HG03520 (cell line): ENCODE data around the gene VRK3.
A peak's percentile ranks its signal among the peaks of the same experiment; 100 is the strongest.

Experiments
- ATAC-seq: cut with Tn5 transposase; IDR thresholded peaks from one replicate; pipeline ENCODE4 v1.9.1; 2021; ENCODE audit warnings: mild to moderate bottlenecking, moderate library complexity; ENCODE audit not compliant: unreplicated experiment

Gene VRK3

GRCh38 chr19:50030937-50031336 lies 5.8 kb upstream of the VRK3 start:
- no peak for ATAC-seq

GRCh38 chr19:50030225-50030624 lies 5.1 kb upstream of the VRK3 start:
- ATAC-seq, result no peak

GRCh38 chr19:50026550-50026906 lies 1.4 kb upstream of the VRK3 start:
- ATAC-seq, result no peak

- peak; percentile 56 for ATAC-seq
Observed at GRCh38 chr19:50025794-50026549, 800 bp upstream of the VRK3 start, which contains the start of gene ZNF473. TSS of gene ZNF473 (plus strand) at chr19:50026005. CDS start at chr19:50031083, 5,078 bp downstream.

GRCh38 chr19:50024719-50025021 lies 502 bp downstream of the VRK3 start:
- ATAC-seq, result no peak

- ATAC-seq, result no peak
Observed at GRCh38 chr19:50022823-50023222, 2.3 kb downstream of the VRK3 start.

GRCh38 chr19:50020481-50020880 lies 4.7 kb downstream of the VRK3 start:
- ATAC-seq, result no peak

GRCh38 chr19:50016225-50016807 lies 8.9 kb downstream of the VRK3 start:
- no peak for ATAC-seq

GRCh38 chr19:50008532-50008931 lies 16.6 kb downstream of the VRK3 start:
- no peak for ATAC-seq

- no peak for ATAC-seq
Observed at GRCh38 chr19:50007947-50008346, 17.2 kb downstream of the VRK3 start.

GRCh38 chr19:50007170-50007569 lies 18.0 kb downstream of the VRK3 start:
- ATAC-seq, result no peak

- no peak for ATAC-seq
Observed at GRCh38 chr19:50005428-50005827, 19.7 kb downstream of the VRK3 start.

- ATAC-seq, result no peak
Observed at GRCh38 chr19:50003810-50004419, 21.3 kb downstream of the VRK3 start.

- ATAC-seq, result no peak
Observed at GRCh38 chr19:50003254-50003788, 21.9 kb downstream of the VRK3 start.

GRCh38 chr19:50002386-50002960 lies 22.7 kb downstream of the VRK3 start:
- ATAC-seq, result no peak

- no peak for ATAC-seq
Observed at GRCh38 chr19:50001775-50002174, 23.4 kb downstream of the VRK3 start.

- no peak for ATAC-seq
Observed at GRCh38 chr19:50000841-50001557, 24.2 kb downstream of the VRK3 start.

- ATAC-seq, result no peak
Observed at GRCh38 chr19:50000038-50000840, 24.9 kb downstream of the VRK3 start.

- ATAC-seq, result no peak
Observed at GRCh38 chr19:49999371-50000010, 25.7 kb downstream of the VRK3 start.

- ATAC-seq, result no peak
Observed at GRCh38 chr19:49997709-49998108, 27.5 kb downstream of the VRK3 start.
